ENCODE measurements around the gene PDE4D. TPM values are rescaled to one million over a fixed set of nuclear protein-coding genes. Genes with fewer than 3 reads are reported as not detected.
"Not testable (repeated sequence)": the region's sequence is repeated elsewhere in the genome, so short reads cannot be mapped to it uniquely, and the experiment has no call there.

Gene PDE4D
- total RNA-seq, 1 donor from 2014 or later, result 30.2 TPM

GRCh38 chr5:59814537-59814872, 79.0 kb downstream of the PDE4D start:
- ATAC-seq (ENCODE audit: poor library complexity) (no peak), DNase-seq (no peak)
- intact Hi-C loops (cut with DNase I), result loop anchor here (5.0 kb wide), 1 partner anchor 773 kb away; no protein-coding TSS in a partner anchor

- DNase-seq, result no peak
- intact Hi-C loops (cut with DNase I), result loop anchor here (5.0 kb wide), 1 partner anchor 773 kb away; no protein-coding TSS in a partner anchor
- no peak for ATAC-seq (ENCODE audit: poor library complexity)
Observed at GRCh38 chr5:59813761-59814536, 79.6 kb downstream of the PDE4D start.

- peak; percentile 86 for DNase-seq
- peak; percentile 85 for ATAC-seq (ENCODE audit: poor library complexity)
- intact Hi-C loops (cut with DNase I), result loop anchor here (5.0 kb wide), 1 partner anchor 777 kb away; no protein-coding TSS in a partner anchor
Observed at GRCh38 chr5:59810041-59810440, 83.5 kb downstream of the PDE4D start.

GRCh38 chr5:59807806-59808205, 85.7 kb downstream of the PDE4D start:
- ATAC-seq (ENCODE audit: poor library complexity) (no peak), DNase-seq (no peak)
- intact Hi-C loops (cut with DNase I), result loop anchor here (10.0 kb wide), 1 partner anchor 303 kb away; no protein-coding TSS in a partner anchor

GRCh38 chr5:59800347-59800893, 93.1 kb downstream of the PDE4D start:
- DNase-seq, result no peak
- no peak for ATAC-seq (ENCODE audit: poor library complexity)
- intact Hi-C loops (cut with DNase I), result loop anchor here (10.0 kb wide), 1 partner anchor 296 kb away; no protein-coding TSS in a partner anchor

- intact Hi-C loops (cut with DNase I), result loop anchor here (5.0 to 10.0 kb wide), 3 partner anchors 128 to 408 kb away; no protein-coding TSS in a partner anchor
- no peak for DNase-seq
- ATAC-seq (ENCODE audit: poor library complexity), result peak; percentile 85
Observed at GRCh38 chr5:59799668-59800346, 93.7 kb downstream of the PDE4D start.

GRCh38 chr5:59798862-59799667, 94.5 kb downstream of the PDE4D start:
- ATAC-seq (ENCODE audit: poor library complexity) (peak; percentile 57), DNase-seq (no peak)
- intact Hi-C loops (cut with DNase I), result loop anchor here (5.0 kb wide), 2 partner anchors 127 to 407 kb away; no protein-coding TSS in a partner anchor

GRCh38 chr5:59795141-59795540, 98.4 kb downstream of the PDE4D start:
- DNase-seq, result no peak
- intact Hi-C loops (cut with DNase I), result loop anchor here (5.0 kb wide), 2 partner anchors 123 to 403 kb away; no protein-coding TSS in a partner anchor
- no peak for ATAC-seq (ENCODE audit: poor library complexity)

- DNase-seq (peak; percentile 45), ATAC-seq (ENCODE audit: poor library complexity) (peak; percentile 46)
- intact Hi-C loops (cut with DNase I), result no loop called here
Observed at GRCh38 chr5:59792983-59793585, 100.4 kb downstream of the PDE4D start.

- ATAC-seq (ENCODE audit: poor library complexity) (no peak), DNase-seq (no peak)
- intact Hi-C loops (cut with DNase I), result no loop called here
Observed at GRCh38 chr5:59791617-59792016, 101.9 kb downstream of the PDE4D start.

- no peak for ATAC-seq (ENCODE audit: poor library complexity)
Observed at GRCh38 chr5:59790776-59791475, 102.6 kb downstream of the PDE4D start.

GRCh38 chr5:59790376-59790775, 103.2 kb downstream of the PDE4D start:
- ATAC-seq (ENCODE audit: poor library complexity), result no peak

More at GRCh38 chr5:59790776-59791475, 102.6 kb downstream of the PDE4D start:
- intact Hi-C loops (cut with DNase I), result no loop called here
- DNase-seq, result no peak

GRCh38 chr5:59789894-59790293, 103.6 kb downstream of the PDE4D start:
- DNase-seq (no peak), ATAC-seq (ENCODE audit: poor library complexity) (no peak)
- intact Hi-C loops (cut with DNase I), result no loop called here

More at GRCh38 chr5:59790376-59790775, 103.2 kb downstream of the PDE4D start:
- DNase-seq, result no peak
- intact Hi-C loops (cut with DNase I), result no loop called here

GRCh38 chr5:59789197-59789596, 104.3 kb downstream of the PDE4D start:
- ATAC-seq (ENCODE audit: poor library complexity) (no peak), DNase-seq (no peak)
- intact Hi-C loops (cut with DNase I), result no loop called here

- intact Hi-C loops (cut with DNase I), result no loop called here
- DNase-seq (no peak), ATAC-seq (ENCODE audit: poor library complexity) (no peak)
Observed at GRCh38 chr5:59786334-59786805, 107.2 kb downstream of the PDE4D start.

- DNase-seq (no peak), ATAC-seq (ENCODE audit: poor library complexity) (no peak)
Observed at GRCh38 chr5:59785676-59786333, 107.7 kb downstream of the PDE4D start.

GRCh38 chr5:59784708-59785107, 108.8 kb downstream of the PDE4D start:
- intact Hi-C loops (cut with DNase I); DNase-seq; ATAC-seq (ENCODE audit: poor library complexity): not testable (repeated sequence)

More at GRCh38 chr5:59785676-59786333, 107.7 kb downstream of the PDE4D start:
- intact Hi-C loops (cut with DNase I), result no loop called here

Measured in Right ventricle myocardium superior (tissue), 1 donor.